Heart left ventricle (tissue), 16 donors: Measurements from ENCODE around the gene MMP21. TPM values are rescaled to one million over a fixed set of nuclear protein-coding genes. Genes with fewer than 3 reads are reported as not detected.
A peak's percentile ranks its signal among the peaks of the same experiment; 100 is the strongest.

Experiments
- ATAC-seq, 4 donors: fragments of 200-7000 bp; cut with Tn5 transposase; one replicate each; pipeline ENCODE4 v1.9.1; 2020 to 2022; ENCODE audit warnings: moderate library complexity in 4 of 4, mild to moderate bottlenecking in 3 of 4, moderate number of reproducible peaks in 1 of 4
- DNase-seq, 5 donors: peaks; one replicate each; pipeline ENCODE4 v3.0.0-alpha.2; 2020
- H3K27ac ChIP-seq, 12 donors: fragments of 200-600 bp; sonication (generic) in 4 of 12; one replicate each; pipeline versions ENCODE4 v1.5.0 to v1.8.0; 2016 to 2022; ENCODE audit warnings: mild to moderate bottlenecking in 2 of 12
- H3K27me3 ChIP-seq, 9 donors: fragments of 200-600 bp; sonication (generic) in 2 of 9; one replicate each; pipeline versions ENCODE4 v1.5.1 to v1.8.0; 2016 to 2022; ENCODE audit warnings: mild to moderate bottlenecking in 3 of 9
- H3K36me3 ChIP-seq, 9 donors: fragments of 200-600 bp; sonication (generic) in 2 of 9; one replicate each; pipeline versions ENCODE4 v1.5.0 to v1.8.0; 2018 to 2022; ENCODE audit warnings: mild to moderate bottlenecking in 2 of 9
- H3K4me1 ChIP-seq, 12 donors: fragments of 200-600 bp; sonication (generic) in 4 of 12; one replicate each; pipeline versions ENCODE4 v1.5.0 to v1.8.0; 2016 to 2022; ENCODE audit warnings: mild to moderate bottlenecking in 3 of 12
- H3K4me3 ChIP-seq, 12 donors: fragments of 200-600 bp; sonication (generic) in 4 of 12; one replicate each; pipeline versions ENCODE4 v1.5.0 to v1.8.0; 2017 to 2022; ENCODE audit warnings: mild to moderate bottlenecking in 9 of 12, moderate library complexity in 4 of 12
- H3K9me3 ChIP-seq, 12 donors: fragments of 200-600 bp; sonication (generic) in 4 of 12; one replicate each; pipeline versions ENCODE4 v1.5.0 to v1.8.0; 2016 to 2022; ENCODE audit warnings: mild to moderate bottlenecking in 1 of 12
- POLR2A ChIP-seq, 2 donors: fragments of 450-650 bp; IDR thresholded peaks; one replicate each; pipeline ENCODE4 v1.6.1; 2017; ENCODE audit warnings: antibody characterized with exemption in 2 of 2, mild to moderate bottlenecking in 2 of 2, moderate library complexity in 2 of 2
- whole genome bisulfite sequencing, 4 donors: extraction: QIAGEN DNeasy Blood & Tissue Kit in 2 of 4; methylation state at CpG; one replicate each; pipeline versions ENCODE4 v1.1.5 to v1.1.7; 2013 to 2018; 5-methylcytosine and 5-hydroxymethylcytosine counted together
- intact Hi-C, 10 donors: fragments of 100-400 bp; cut with DNase I; formaldehyde crosslinking; loops; one replicate each; pipeline versions ENCODE4 v1.11.1 to v1.14.2; 2022
- polyA plus RNA-seq, 2 donors: library from polyadenylated mRNA; stranded (reverse); fragments of 200-250 nt; gene quantifications; one replicate each; pipeline ENCODE4 v1.2.3, GENCODE V29; 2013
- total RNA-seq, 9 donors: library from RNA; depleted of rRNA in 2 of 9; stranded (reverse); fragments of >200 nt in 2 of 9; fragmentation: NEBNext Ultra II Directional in 3 of 9; extraction: Animal tissue kit (Norgen Biotek cat#: 25700) in 3 of 9; gene quantifications; one replicate each; pipeline versions ENCODE4 v1.1.0 to v1.2.4, GENCODE V29; 2016 to 2023
- TF ChIP-seq, protein P1 (sequence below), 12 donors: fragments of 200-600 bp; sonication (generic) in 4 of 12; IDR thresholded peaks; one replicate each; pipeline versions ENCODE4 v1.5.0 to v1.8.0; 2018 to 2022; ENCODE audit warnings: antibody characterized with exemption in 12 of 12, mild to moderate bottlenecking in 5 of 12
- donor health status: ischemic (EF 13 %, LVEDD 7.1; RV severe dilation, severe dysfunction).
- donor health status: healthy with polysubstance abuse.
- donor health status: DM: no; HTN: yes; CAD: no.
- donor health status: DM: no; HTN: no; CAD: no.
- donor health status: ischemic (EF 25% LVEDD 6.9; RV normal size, moderate dysfunction).
- donor health status: ischemic (EF 25% LVEDD 5.7; RV mildly dilated, moderate dysfunction).
- donor health status: healthy.
- donor health status: DM: yes; HTN: yes; CAD: no.
- donor health status: ischemic (EF 35%, LVEDD 5.7; RV mildly dilated, moderate dysfunction).
- donor health status: nonischemic (EF 11% LVEDD 7.7; RV severe dilation, severe dysfunction).
- donor health status: DM: yes; HTN: yes; CAD: no.
- donor health status: PGD.
- donor health status: ischemic (EF 29% LVEDD 5.4; RV normal size, mild dysfunction).
- donor health status: nonischemic (EF 23%, LVEDD 6.1; RV moderate dilation, normal function).

Gene MMP21
- total and polyA plus RNA-seq, 11 donors, result 0.09 to 0.25 (median 0.11) TPM; not detected in 8

DNA sequence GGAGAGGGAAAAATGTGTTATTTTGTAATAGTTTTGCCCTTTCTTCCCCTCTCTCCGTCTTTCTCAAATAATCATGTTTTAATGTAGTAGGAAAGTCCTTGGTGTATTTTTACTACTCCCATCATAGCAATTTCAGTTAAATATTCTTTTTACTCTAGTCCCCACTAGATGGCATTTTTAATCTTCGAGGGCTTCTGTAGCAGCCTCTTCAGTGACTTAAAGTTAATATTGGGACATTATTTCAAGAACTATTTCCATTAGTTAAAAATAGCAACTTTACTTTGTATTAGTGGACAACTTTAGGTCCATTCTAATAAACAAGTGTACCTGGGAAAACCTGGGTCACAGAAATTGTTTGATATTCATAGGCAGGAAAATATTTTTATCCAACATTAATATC, 33.2 kb downstream of the MMP21 start:
- H3K9me3 ChIP-seq, result no peaks in the 10 kb centered on the region
- H3K27ac ChIP-seq, result no peak overlapping the region
- ATAC-seq, result no peak
- intact Hi-C loops, result loop anchor here in 1 of 10 donors (10.0 kb wide), 1 partner anchor 82 kb away; the partner anchor contains the start of genes BCCIP and UROS
- no peaks in the 10 kb centered on the region for H3K27me3 ChIP-seq
- H3K36me3 ChIP-seq, result peaks cover 10 to 100% (median 99%) of the 10 kb centered on the region in 9 donors
- no peak for TF ChIP-seq POLR2A (IDR thresholded peaks at IDR 0.05)
- TF ChIP-seq, protein P1, sequence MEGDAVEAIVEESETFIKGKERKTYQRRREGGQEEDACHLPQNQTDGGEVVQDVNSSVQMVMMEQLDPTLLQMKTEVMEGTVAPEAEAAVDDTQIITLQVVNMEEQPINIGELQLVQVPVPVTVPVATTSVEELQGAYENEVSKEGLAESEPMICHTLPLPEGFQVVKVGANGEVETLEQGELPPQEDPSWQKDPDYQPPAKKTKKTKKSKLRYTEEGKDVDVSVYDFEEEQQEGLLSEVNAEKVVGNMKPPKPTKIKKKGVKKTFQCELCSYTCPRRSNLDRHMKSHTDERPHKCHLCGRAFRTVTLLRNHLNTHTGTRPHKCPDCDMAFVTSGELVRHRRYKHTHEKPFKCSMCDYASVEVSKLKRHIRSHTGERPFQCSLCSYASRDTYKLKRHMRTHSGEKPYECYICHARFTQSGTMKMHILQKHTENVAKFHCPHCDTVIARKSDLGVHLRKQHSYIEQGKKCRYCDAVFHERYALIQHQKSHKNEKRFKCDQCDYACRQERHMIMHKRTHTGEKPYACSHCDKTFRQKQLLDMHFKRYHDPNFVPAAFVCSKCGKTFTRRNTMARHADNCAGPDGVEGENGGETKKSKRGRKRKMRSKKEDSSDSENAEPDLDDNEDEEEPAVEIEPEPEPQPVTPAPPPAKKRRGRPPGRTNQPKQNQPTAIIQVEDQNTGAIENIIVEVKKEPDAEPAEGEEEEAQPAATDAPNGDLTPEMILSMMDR (IDR thresholded peaks at IDR 0.05), result peak in 1 of 12 donors; percentile 10
- DNase-seq, result no peak
- H3K4me3 ChIP-seq, result no peak overlapping the region
- WGBS, 4 donors, result 70 to 77% (median 74%) methylated on average over 2 of the region's 2 CpGs
- H3K4me1 ChIP-seq, result no peaks in the 10 kb centered on the region

DNA sequence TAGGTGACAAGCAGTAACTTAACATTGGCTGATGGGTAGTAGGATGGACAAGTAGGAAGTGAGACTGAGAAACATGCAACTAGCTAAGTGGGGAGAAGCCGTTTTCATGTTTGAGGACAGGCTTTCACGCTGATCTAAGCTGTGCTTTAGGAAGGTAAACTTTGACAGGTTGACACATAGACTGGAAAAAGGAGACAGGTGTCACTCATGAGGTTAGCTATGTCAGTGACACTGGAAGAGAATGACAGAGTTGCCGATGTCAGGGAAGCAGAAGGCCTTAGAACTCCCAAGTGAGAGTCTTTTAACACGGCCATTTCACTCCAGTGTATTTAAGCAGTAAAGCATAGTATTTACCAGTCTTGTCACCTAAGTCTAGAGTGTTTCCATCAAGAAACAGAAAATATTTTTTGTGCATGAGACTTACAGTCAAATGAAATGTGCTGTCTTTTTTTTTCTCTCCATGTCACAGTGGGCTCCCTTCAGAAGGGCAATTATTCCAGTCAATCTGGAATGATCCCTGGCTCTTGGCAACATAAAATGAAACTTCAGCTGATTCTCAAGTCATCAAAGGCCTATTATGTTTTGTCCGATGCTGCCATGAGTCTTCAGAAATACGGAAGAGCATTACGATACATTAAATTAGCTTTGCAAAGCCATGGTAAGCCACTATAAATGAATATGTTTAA, 35.5 kb downstream of the MMP21 start:
- H3K9me3 ChIP-seq, result no peaks in the 10 kb centered on the region
- H3K27me3 ChIP-seq, result no peaks in the 10 kb centered on the region
- DNase-seq (no peak), ATAC-seq (no peak)
- intact Hi-C loops, result loop anchor here in 1 of 10 donors (10.0 kb wide), 1 partner anchor 85 kb away; the partner anchor contains the start of genes BCCIP and UROS
- H3K4me3 ChIP-seq, result no peak overlapping the region
- TF ChIP-seq POLR2A (IDR thresholded peaks at IDR 0.05), result no peak
- TF ChIP-seq, protein P1 (IDR thresholded peaks at IDR 0.05), result no peak
- no peak overlapping the region for H3K27ac ChIP-seq
- WGBS, 4 donors, result 87 to 93% (median 91%) methylated on average over 7 of the region's 7 CpGs
- peaks cover 5 to 100% (median 100%) of the 10 kb centered on the region in 9 donors for H3K36me3 ChIP-seq
- H3K4me1 ChIP-seq, result no peaks in the 10 kb centered on the region

DNA sequence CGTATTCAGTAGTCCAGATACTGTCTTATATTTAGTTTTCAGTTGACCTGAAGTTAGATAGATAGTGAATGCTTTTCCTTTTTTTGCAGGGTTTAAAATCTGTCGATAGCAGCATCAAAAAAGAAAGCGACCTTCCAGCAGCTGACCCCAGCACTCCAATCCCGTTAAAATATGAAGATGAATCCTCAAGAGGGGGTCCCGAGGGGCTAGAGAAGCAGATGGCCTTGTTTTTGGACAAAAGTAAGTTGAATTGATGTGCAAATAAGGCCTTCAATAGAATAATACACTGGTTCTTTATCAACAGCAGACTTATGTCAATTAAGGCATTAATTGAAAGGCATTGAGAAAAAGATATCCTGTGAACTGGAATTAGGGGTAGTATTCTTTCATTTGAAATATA, 37.4 kb downstream of the MMP21 start:
- H3K4me3 ChIP-seq, result no peak overlapping the region
- no peak overlapping the region for H3K27ac ChIP-seq
- ATAC-seq, result no peak
- no peaks in the 10 kb centered on the region for H3K27me3 ChIP-seq
- WGBS, 4 donors, result 87 to 92% (median 90%) methylated on average over 5 of the region's 5 CpGs
- peaks cover 5 to 100% (median 100%) of the 10 kb centered on the region in 9 donors for H3K36me3 ChIP-seq
- DNase-seq, result no peak
- intact Hi-C loops, result no loop called here
- no peaks in the 10 kb centered on the region for H3K9me3 ChIP-seq
- no peaks in the 10 kb centered on the region for H3K4me1 ChIP-seq
- TF ChIP-seq POLR2A (IDR thresholded peaks at IDR 0.05), result no peak
- TF ChIP-seq, protein P1 (IDR thresholded peaks at IDR 0.05), result no peak

DNA sequence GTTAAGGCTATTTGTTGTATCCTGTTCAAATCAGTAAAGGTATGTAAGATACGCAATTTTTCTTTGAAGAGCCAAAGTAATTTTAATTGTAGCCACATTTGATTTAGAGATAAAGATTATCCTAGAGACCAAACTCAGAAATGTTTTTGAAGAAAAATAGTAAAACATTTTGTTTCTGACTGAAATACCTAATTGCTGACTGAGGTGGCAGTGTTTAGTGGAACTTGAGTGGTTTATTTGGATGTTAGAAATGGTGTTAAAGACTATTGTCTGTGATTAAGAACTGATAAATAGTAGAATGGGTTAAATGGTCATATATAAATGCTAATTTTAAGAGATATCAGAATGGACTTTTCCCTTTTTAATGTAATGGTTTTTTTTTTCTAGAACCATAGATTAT, 40.8 kb downstream of the MMP21 start:
- no peaks in the 10 kb centered on the region for H3K9me3 ChIP-seq
- intact Hi-C loops, result no loop called here
- DNase-seq (no peak), ATAC-seq (no peak)
- TF ChIP-seq, protein P1 (IDR thresholded peaks at IDR 0.05), result no peak
- TF ChIP-seq POLR2A (IDR thresholded peaks at IDR 0.05), result no peak
- H3K4me1 ChIP-seq, result peaks cover 0 to 20% (median 0%) of the 10 kb centered on the region in 12 donors
- WGBS, 4 donors, result 92 to 95% (median 92%) methylated on average over 1 of the region's 1 CpG
- no peak overlapping the region for H3K27ac ChIP-seq
- H3K4me3 ChIP-seq, result no peak overlapping the region
- peaks cover 2 to 100% (median 100%) of the 10 kb centered on the region in 9 donors for H3K36me3 ChIP-seq
- H3K27me3 ChIP-seq, result no peaks in the 10 kb centered on the region
